Transverse colon (tissue), 4 donors: ENCODE data around the gene ZFAND3.

Experiments
- CTCF ChIP-seq, 5 experiments: fragments of 200-600 bp in 3 of 5; fragments of 450-650 bp in 2 of 5; sonication (generic) in 3 of 5; IDR thresholded peaks; 1 replicate in 2 of 5; 2 replicates in 3 of 5; pipeline ENCODE4 v1.5.1; 2016 to 2017; ENCODE audit warnings: antibody characterized with exemption in 5 of 5, inconsistent platforms in 3 of 5, mild to moderate bottlenecking in 2 of 5, moderate library complexity in 1 of 5
- EP300 ChIP-seq: sonication (generic); formaldehyde crosslinking; IDR thresholded peaks from one replicate; pipeline ENCODE4 v1.6.1; 2017; ENCODE audit warnings: antibody characterized with exemption, low read depth
- POLR2AphosphoS5 ChIP-seq, 3 donors: sonication (generic); formaldehyde crosslinking; IDR thresholded peaks; one replicate each; pipeline ENCODE4 v1.6.1; 2016; ENCODE audit warnings: antibody characterized with exemption in 3 of 3

GRCh38 chr6:38065734-38066305 lies 246.3 kb downstream of the ZFAND3 start:
- TF ChIP-seq CTCF (IDR thresholded peaks at IDR 0.05) = no peak
- TF ChIP-seq EP300 = no peak
- no peak for TF ChIP-seq POLR2AphosphoS5 (IDR thresholded peaks at IDR 0.05)
